ENCODE data around the gene OCEL1. TPM values are rescaled to one million over a fixed set of nuclear protein-coding genes. Genes with fewer than 3 reads are reported as not detected.
A peak's percentile ranks its signal among the peaks of the same experiment; 100 is the strongest.

The OCEL1 gene
- total and polyA plus RNA-seq, 2 of the 13 experiments (the other 11 are each of a cell fraction or from before 2014, with no cell fraction given) = 10.6 to 17.2 TPM

GRCh38 chr19:17242431-17243208, 16.6 kb downstream of the OCEL1 start (continued):
- TF ChIP-seq POGK (CRISPR knock-in tag; conservative IDR thresholded peaks at IDR 0.05) (0 out of 2 replicates have a peak, but pooled peaks have one; percentile 17), JUND (CRISPR knock-in tag; IDR thresholded peaks at IDR 0.05) (no peak), HMGXB4 (CRISPR knock-in tag; IDR thresholded peaks at IDR 0.05; ENCODE audit: borderline replicate concordance in 1 of 2, low read depth in 1 of 2) (0 out of 4 replicates have a peak, but pooled peaks of 1 of the 2 experiments have one; percentile 22), AGO2 (optimal IDR thresholded peaks at IDR 0.05; ENCODE audit: low read depth, low read length) (peak; percentile 59), ZNF558 (CRISPR knock-in tag; IDR thresholded peaks at IDR 0.05; ENCODE audit: borderline replicate concordance) (peak; percentile 59; the same call in 1 of the 2 replicates), ZEB1 (IDR thresholded peaks at IDR 0.05; ENCODE audit: insufficient replicate concordance, low read depth) (no peak), ETV5 (CRISPR knock-in tag; IDR thresholded peaks at IDR 0.05; ENCODE audit: borderline replicate concordance) (no peak), MIXL1 (CRISPR knock-in tag; IDR thresholded peaks at IDR 0.05) (no peak), ZNF318 (CRISPR knock-in tag; IDR thresholded peaks at IDR 0.05) (no peak), PREB (CRISPR knock-in tag; IDR thresholded peaks at IDR 0.05) (no peak), NFIB (CRISPR knock-in tag; IDR thresholded peaks at IDR 0.05; ENCODE audit: borderline replicate concordance) (no peak), ZNF605 (CRISPR knock-in tag; IDR thresholded peaks at IDR 0.05) (peak; percentile 34; the same call in 1 of the 2 replicates), NR2F1 (CRISPR knock-in tag; IDR thresholded peaks at IDR 0.05) (no peak)

Data from HepG2 (cell line).